Neural progenitor cell (in vitro differentiated cells): ENCODE measurements around the gene PREX1.

Experiments used
- EZH2 ChIP-seq: fragments of 200-600 bp; sonication (generic); IDR thresholded peaks from 2 replicates; pipeline ENCODE4 v1.6.1; 2017; ENCODE audit warnings: antibody characterized with exemption, mild to moderate bottlenecking, moderate library complexity
- EZH2phosphoT487 ChIP-seq: fragments of 200-600 bp; sonication (generic); IDR thresholded peaks from 2 replicates; pipeline ENCODE4 v1.6.1; 2017; ENCODE audit warnings: antibody characterized with exemption
- TF ChIP-seq, protein P1 (sequence below): fragments of 200-600 bp; sonication (generic); IDR thresholded peaks from 2 replicates; pipeline ENCODE4 v1.5.1; 2017; ENCODE audit warnings: antibody characterized with exemption, mild to moderate bottlenecking

- TF ChIP-seq EZH2 (no peak), EZH2phosphoT487 (no peak)
- TF ChIP-seq, protein P1, sequence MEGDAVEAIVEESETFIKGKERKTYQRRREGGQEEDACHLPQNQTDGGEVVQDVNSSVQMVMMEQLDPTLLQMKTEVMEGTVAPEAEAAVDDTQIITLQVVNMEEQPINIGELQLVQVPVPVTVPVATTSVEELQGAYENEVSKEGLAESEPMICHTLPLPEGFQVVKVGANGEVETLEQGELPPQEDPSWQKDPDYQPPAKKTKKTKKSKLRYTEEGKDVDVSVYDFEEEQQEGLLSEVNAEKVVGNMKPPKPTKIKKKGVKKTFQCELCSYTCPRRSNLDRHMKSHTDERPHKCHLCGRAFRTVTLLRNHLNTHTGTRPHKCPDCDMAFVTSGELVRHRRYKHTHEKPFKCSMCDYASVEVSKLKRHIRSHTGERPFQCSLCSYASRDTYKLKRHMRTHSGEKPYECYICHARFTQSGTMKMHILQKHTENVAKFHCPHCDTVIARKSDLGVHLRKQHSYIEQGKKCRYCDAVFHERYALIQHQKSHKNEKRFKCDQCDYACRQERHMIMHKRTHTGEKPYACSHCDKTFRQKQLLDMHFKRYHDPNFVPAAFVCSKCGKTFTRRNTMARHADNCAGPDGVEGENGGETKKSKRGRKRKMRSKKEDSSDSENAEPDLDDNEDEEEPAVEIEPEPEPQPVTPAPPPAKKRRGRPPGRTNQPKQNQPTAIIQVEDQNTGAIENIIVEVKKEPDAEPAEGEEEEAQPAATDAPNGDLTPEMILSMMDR: no peak
These were observed 4.1 kb upstream of the PREX1 start for GRCh38 chr20:48831718-48832404.
